KMS-11 (cell line): ENCODE results near the gene OSBPL7.

Experiments used
- H2AFZ ChIP-seq: fragments of 200-600 bp; sonication (generic); 2 replicates; pipeline ENCODE4 v1.6.1; 2016; ENCODE audit warnings: antibody characterized with exemption, mixed run types, low read depth
- H3K27ac ChIP-seq: fragments of 200-600 bp; sonication (generic); 2 replicates; pipeline ENCODE4 v1.6.1; 2016; ENCODE audit warnings: mild to moderate bottlenecking, mixed run types
- H3K27me3 ChIP-seq: fragments of 200-600 bp; sonication (generic); 2 replicates; pipeline ENCODE4 v1.6.1; 2017; ENCODE audit warnings: mild to moderate bottlenecking, low read depth, mixed run types, moderate library complexity; ENCODE audit not compliant: insufficient read depth
- H3K36me3 ChIP-seq: fragments of 200-600 bp; sonication (generic); 2 replicates; pipeline ENCODE4 v1.6.1; 2017; ENCODE audit warnings: mild to moderate bottlenecking, mixed run types; ENCODE audit not compliant: insufficient read depth
- H3K4me1 ChIP-seq: fragments of 200-600 bp; sonication (generic); 2 replicates; pipeline ENCODE4 v1.6.1; 2016; ENCODE audit warnings: mild to moderate bottlenecking, low read depth, mixed run types; ENCODE audit not compliant: poor library complexity, severe bottlenecking
- H3K4me2 ChIP-seq: fragments of 200-600 bp; sonication (generic); 2 replicates; pipeline ENCODE4 v1.7.0; 2016; ENCODE audit warnings: mild to moderate bottlenecking, mixed run types
- H3K4me3 ChIP-seq: fragments of 200-600 bp; sonication (generic); IDR thresholded peaks from 2 replicates; pipeline ENCODE4 v1.6.1; 2017; ENCODE audit warnings: low read depth, low read length, mixed read lengths; ENCODE audit not compliant: insufficient read depth
- H3K79me2 ChIP-seq: fragments of 200-600 bp; sonication (generic); 2 replicates; pipeline ENCODE4 v1.6.1; 2016; ENCODE audit warnings: low read depth, mixed run types; ENCODE audit not compliant: insufficient read depth
- H3K9ac ChIP-seq: fragments of 200-600 bp; sonication (generic); 2 replicates; pipeline ENCODE4 v1.6.1; 2016; ENCODE audit warnings: mild to moderate bottlenecking, mixed run types
- H4K20me1 ChIP-seq: fragments of 200-600 bp; sonication (generic); 2 replicates; pipeline ENCODE4 v1.6.1; 2016; ENCODE audit warnings: mild to moderate bottlenecking, mixed run types; ENCODE audit not compliant: insufficient read depth
- TF ChIP-seq, protein P1 (sequence below): fragments of 200-600 bp; sonication (generic); conservative IDR thresholded peaks from 2 replicates; pipeline ENCODE4 v1.6.1; 2017; ENCODE audit warnings: low read depth, mild to moderate bottlenecking, antibody characterized with exemption, low read length, moderate library complexity, mixed read lengths

The OSBPL7 gene

GRCh38 chr17:47801906-47802305 is 19.7 kb downstream of the OSBPL7 start:
- Histone ChIP-seq H3K27me3 (0 out of 2 replicates have a peak, but pooled peaks cover 6% of the 10 kb centered on the region), H3K27ac (no peak overlapping the region), H3K4me1 (no peaks in the 10 kb centered on the region), H3K9ac (no peak overlapping the region), H3K36me3 (no peaks in the 10 kb centered on the region), H2AFZ (no peak overlapping the region), H3K4me3 (no peak overlapping the region), H3K79me2 (no peaks in the 10 kb centered on the region), H3K4me2 (no peak overlapping the region), H4K20me1 (no peaks in the 10 kb centered on the region)
- TF ChIP-seq, protein P1, sequence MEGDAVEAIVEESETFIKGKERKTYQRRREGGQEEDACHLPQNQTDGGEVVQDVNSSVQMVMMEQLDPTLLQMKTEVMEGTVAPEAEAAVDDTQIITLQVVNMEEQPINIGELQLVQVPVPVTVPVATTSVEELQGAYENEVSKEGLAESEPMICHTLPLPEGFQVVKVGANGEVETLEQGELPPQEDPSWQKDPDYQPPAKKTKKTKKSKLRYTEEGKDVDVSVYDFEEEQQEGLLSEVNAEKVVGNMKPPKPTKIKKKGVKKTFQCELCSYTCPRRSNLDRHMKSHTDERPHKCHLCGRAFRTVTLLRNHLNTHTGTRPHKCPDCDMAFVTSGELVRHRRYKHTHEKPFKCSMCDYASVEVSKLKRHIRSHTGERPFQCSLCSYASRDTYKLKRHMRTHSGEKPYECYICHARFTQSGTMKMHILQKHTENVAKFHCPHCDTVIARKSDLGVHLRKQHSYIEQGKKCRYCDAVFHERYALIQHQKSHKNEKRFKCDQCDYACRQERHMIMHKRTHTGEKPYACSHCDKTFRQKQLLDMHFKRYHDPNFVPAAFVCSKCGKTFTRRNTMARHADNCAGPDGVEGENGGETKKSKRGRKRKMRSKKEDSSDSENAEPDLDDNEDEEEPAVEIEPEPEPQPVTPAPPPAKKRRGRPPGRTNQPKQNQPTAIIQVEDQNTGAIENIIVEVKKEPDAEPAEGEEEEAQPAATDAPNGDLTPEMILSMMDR: no peak

- Histone ChIP-seq H3K79me2 (no peaks in the 10 kb centered on the region), H3K9ac (no peak overlapping the region), H3K4me1 (no peaks in the 10 kb centered on the region), H3K4me2 (no peak overlapping the region), H3K27me3 (0 out of 2 replicates have a peak, but pooled peaks cover 6% of the 10 kb centered on the region), H3K4me3 (no peak overlapping the region), H4K20me1 (no peaks in the 10 kb centered on the region), H3K36me3 (no peaks in the 10 kb centered on the region), H2AFZ (no peak overlapping the region), H3K27ac (no peak overlapping the region)
- TF ChIP-seq, protein P1: no peak
These were observed 20.3 kb downstream of the OSBPL7 start for GRCh38 chr17:47801176-47801765.

DNA sequence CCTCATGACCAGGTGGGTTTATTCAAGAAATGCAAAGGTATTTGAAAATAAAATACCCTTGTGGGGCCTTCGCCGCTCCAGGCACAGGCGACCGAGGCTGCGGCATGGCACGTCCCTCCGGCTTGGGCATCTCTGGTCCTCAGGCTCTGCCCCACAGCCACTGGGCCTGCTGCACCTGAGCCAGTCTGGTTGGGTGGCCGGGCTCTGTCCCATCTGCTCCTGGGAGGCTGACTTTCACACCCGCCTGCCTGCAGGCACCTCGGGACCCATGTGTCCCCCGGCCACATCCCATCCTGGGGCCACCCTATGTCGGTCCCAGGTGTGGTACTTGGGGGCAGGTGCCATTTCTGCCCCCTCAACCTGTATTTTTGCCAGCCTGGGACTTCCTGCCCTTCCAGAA is 20.9 kb downstream of the OSBPL7 start:
- H3K79me2 ChIP-seq: no peaks in the 10 kb centered on the region
- TF ChIP-seq, protein P1: no peak
- H4K20me1 ChIP-seq: no peaks in the 10 kb centered on the region
- peaks cover 7% of the 10 kb centered on the region; the same call in 1 of the 2 replicates for H3K27me3 ChIP-seq
- no peak overlapping the region for H3K4me3 ChIP-seq
- no peak overlapping the region for H3K9ac ChIP-seq
- no peaks in the 10 kb centered on the region for H3K4me1 ChIP-seq
- H2AFZ ChIP-seq: no peak overlapping the region
- H3K27ac ChIP-seq: no peak overlapping the region
- H3K36me3 ChIP-seq: no peaks in the 10 kb centered on the region
- H3K4me2 ChIP-seq: no peak overlapping the region

- H3K27ac ChIP-seq: no peak overlapping the region
- TF ChIP-seq, protein P1: no peak
- no peaks in the 10 kb centered on the region for H3K79me2 ChIP-seq
- H3K9ac ChIP-seq: no peak overlapping the region
- H3K4me2 ChIP-seq: no peak overlapping the region
- H3K27me3 ChIP-seq: peaks cover 16% of the 10 kb centered on the region; the same call in 1 of the 2 replicates
- no peak overlapping the region for H2AFZ ChIP-seq
- H3K36me3 ChIP-seq: no peaks in the 10 kb centered on the region
- no peaks in the 10 kb centered on the region for H3K4me1 ChIP-seq
- no peaks in the 10 kb centered on the region for H4K20me1 ChIP-seq
- H3K4me3 ChIP-seq: no peak overlapping the region
These were observed 23.8 kb downstream of the OSBPL7 start for GRCh38 chr17:47797797-47798196.
